ENCODE data around the gene RAP2A.

RAP2A gene

DNA sequence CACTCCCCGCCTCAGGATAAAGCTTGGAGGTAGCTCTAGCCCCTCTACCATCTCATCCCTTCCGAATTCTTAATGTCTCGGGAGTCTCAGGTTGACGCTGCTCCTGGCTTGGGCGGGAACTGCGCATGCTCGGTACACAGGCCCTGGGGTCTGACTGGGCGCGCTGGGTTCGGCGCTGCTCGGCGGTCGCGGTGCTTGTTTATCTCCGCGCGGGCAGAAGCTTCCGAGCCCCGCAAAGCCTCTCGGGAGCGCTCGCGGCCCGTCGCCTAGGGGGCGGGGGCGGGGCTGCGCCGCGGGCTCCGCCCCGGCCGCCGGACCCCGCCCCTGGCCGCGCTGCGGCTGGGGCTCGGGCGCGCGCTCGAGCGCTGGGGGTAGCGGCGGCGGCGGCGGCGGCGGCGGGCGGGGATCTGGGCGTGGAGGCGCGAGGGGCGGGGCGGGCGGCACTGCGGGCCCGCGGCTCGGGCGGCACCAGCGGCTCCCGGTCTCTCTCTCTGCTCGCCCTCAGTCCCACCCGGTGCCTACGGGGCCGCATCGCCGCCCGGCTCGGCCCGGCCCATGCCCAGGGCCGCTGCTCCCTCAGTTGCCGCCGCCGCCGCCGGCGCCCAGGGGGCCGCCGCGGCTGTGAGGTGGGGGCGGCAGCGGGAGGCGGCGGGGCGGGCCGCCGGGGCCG is at the start of gene RAP2A:
TSS of gene RAP2A (plus strand) at position 443 of the 670 bp plus-strand sequence. CDS start 302 bp downstream, outside the sequence.
- DNase-seq: peak; percentile 94

- no peak for DNase-seq
Measured at GRCh38 chr13:97384371-97384770, 49.6 kb upstream of the RAP2A start.

DNA sequence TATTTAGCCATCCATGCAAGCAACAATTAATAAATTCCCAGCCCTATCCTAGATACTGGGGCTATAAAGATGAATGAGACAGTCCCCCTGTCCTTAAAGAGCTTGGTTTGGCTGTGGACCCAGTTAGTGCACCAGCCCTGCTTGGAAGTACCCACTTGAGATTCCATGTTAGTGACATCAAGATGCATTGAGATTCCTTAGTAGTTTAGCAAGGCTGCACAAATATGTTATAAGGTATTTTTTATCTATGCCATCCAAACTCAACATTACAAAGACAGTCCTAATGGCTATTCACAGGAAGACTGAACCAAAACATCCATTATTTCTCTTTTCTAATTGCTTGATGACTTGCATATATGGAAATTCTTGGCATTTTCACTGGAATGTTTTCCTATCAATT is 48.8 kb upstream of the RAP2A start:
- DNase-seq: no peak

DNA sequence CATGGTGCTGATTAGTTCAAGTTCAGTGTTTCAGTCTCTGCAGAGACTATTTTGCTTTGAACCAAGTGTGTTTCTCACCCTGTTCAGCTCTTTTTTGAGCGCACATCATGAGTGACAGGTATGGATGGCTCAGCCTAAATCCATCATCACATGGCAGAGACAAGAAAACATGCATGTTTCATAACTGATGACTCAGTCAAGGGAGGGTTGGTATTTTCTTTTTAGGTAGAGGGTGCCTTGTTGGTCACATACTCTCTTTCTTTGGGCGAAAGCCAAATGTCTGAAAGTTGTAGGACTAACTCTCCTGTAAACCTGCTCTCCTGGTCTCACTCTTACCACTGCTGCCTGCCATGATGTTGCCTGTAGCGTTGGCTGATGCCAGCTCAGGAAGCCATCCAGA is 48.1 kb upstream of the RAP2A start:
- no peak for DNase-seq

- DNase-seq: no peak
Measured at GRCh38 chr13:97386801-97387484, 47.0 kb upstream of the RAP2A start.

DNA sequence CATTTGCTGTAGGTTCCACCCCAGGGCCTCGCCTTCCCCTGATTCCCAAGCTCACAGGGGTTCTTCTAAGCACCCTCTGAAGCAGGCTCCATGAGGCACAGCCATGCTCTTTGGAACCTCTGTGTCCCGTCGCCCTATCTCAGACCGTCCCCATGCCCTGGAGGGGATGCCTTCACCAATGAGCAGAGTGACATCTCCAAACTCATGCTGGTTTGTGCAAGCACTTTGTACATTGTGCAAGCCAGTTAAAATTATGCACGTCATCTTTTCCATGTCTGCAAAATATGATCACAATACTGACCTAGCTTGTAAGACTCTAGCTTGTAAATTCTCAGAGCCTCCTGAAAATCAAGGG is 46.5 kb upstream of the RAP2A start:
- no peak for DNase-seq

DNA sequence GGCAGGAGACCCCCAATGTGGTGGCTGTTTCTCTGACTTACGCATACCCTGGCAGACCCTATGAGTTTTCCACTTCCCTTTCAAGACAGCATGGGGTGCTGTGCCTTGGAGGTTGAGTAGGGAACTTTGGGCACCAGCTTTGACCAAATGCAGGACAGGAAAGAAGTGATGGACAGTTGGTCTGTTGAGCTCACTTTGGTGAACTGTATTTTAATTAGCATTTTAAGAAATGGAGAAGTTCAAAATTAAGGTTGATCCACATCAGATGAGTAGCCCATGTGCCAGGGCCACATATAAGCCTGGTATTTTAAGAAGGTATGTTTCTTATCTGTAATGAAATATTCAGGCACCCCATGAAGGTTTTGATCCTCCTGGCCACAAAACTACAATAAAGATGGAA is 46.1 kb upstream of the RAP2A start:
- DNase-seq: no peak

- DNase-seq: no peak
Measured at GRCh38 chr13:97388373-97388772, 45.6 kb upstream of the RAP2A start.

DNA sequence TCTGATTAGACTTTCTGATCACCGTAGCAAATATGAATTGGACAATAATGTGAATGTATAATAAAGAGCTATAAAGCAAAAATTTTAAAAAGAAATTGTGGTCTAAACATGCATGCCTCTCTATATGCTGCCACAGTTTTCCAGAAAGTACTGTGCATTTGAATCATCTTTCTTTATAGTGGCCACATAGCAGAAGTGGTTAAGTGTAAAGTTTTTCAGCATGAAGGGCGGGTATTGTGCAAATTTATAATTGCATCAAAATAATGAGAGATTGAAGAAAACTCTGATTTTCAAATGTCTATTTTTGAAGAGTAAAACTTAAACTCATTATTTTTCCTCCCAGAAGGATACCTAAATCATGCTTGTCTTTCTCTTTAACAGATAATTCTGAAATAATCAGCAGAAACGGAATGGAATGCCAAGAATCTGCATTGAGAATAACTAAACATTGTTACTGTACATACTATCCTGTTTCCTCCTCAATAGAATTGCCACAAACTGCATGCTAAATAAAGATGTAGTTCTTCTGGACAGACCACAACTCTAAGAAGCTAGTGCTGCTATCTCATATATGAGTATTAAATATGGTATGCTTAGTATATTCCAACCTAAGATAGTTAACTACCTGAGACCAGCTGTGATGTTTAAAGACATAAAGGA is 42.9 kb upstream of the RAP2A start:
- DNase-seq: no peak

GRCh38 chr13:97392020-97392419 is 41.9 kb upstream of the RAP2A start:
- DNase-seq: no peak

GRCh38 chr13:97394542-97394941 is 39.4 kb upstream of the RAP2A start:
- DNase-seq: no peak

DNA sequence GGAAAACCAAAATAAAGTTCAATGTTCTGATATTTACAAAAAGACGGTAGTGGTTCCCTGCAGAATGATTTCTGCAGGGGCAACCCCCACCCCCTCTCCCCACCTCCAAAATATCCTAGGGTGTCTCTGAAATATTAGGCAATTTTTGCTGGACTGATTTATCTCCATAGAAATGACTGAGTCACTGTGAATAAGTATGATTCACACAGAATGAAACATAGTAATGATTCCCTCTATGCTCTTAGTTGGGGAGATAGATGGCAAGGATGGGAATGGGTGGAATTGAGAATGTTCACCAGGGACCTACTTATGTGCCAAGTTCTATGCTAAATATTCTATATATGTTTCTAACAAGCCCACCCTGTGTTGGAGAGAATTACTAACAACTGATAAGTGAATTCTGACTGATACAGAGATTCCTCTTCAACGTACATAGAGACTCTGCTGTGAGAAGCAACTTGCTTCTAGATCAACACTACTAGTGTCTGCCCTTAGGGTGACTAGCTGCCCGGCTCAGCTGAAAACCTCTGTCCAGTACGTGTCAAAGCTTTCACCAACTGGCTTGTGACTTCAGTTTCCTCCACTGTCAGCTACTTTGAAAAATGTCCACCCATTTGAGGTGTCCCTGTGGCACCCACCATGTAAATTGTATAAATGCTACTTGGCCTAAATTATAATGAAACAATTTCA is 38.4 kb upstream of the RAP2A start:
- no peak for DNase-seq

GRCh38 chr13:97397267-97397666 is 36.7 kb upstream of the RAP2A start:
- no peak for DNase-seq

DNA sequence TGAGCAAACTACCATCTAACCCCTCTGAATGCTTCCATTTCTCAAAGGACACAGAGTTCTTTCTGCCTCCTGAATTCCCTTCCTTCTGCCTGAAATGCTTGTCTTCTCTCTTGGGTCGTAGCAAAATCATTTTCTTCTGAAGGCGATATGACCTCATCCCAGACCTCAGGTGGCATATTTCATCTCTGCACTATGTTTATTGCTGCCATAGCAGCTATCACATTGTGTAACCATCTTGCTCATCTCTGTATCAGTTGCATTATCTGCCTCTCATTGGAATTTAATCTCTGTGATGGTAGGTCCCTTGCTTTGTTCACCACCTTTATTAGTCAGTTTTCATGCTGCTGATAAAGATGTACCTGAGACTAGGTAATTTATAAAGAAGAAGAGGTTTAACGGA is 32.5 kb upstream of the RAP2A start:
- DNase-seq: no peak

- DNase-seq: no peak
Measured at GRCh38 chr13:97403893-97404750, 29.8 kb upstream of the RAP2A start.

GRCh38 chr13:97407540-97407939 is 26.4 kb upstream of the RAP2A start:
- DNase-seq: no peak

GRCh38 chr13:97408938-97409337 is 25.0 kb upstream of the RAP2A start:
- no peak for DNase-seq

- DNase-seq: no peak
Measured at GRCh38 chr13:97411984-97412383, 22.0 kb upstream of the RAP2A start.

- no peak for DNase-seq
Measured at GRCh38 chr13:97413694-97414093, 20.3 kb upstream of the RAP2A start.

DNA sequence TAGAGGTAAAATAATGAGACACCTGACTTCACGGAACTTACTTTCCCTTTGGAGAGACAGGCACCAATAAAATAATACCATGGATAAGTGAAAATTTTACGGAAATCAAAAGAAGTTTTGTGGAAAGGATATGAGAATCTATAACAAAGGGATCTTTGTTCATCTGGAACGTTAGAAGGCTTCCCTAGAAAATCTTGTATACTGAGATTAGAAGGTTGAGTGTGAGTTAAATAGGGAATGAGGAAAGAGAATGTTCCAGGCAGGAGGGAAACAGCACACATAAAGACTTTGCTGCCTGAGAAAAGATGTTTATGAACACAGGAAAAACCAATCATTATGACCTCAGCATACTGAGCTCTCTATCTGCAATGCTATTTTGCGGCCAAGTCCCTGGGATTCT is 19.6 kb upstream of the RAP2A start:
- no peak for DNase-seq

- DNase-seq: no peak
Measured at GRCh38 chr13:97417698-97418097, 16.3 kb upstream of the RAP2A start.

GRCh38 chr13:97422118-97423054 is 11.6 kb upstream of the RAP2A start:
- no peak for DNase-seq

All from NCI-H2107 (cell line).